NAMALWA (cell line): ENCODE results near the gene INPP5D.
"Not testable (repeated sequence)": the region's sequence is repeated elsewhere in the genome, so short reads cannot be mapped to it uniquely, and the experiment has no call there.

Source experiments
- DNase-seq: peaks from one replicate; pipeline ENCODE4 v3.0.0-alpha.2; 2015; ENCODE audit warnings: low spot score

The INPP5D gene

GRCh38 chr2:233053928-233054784 lies 6.0 kb upstream of the INPP5D start:
- peak; percentile 56 for DNase-seq

DNA sequence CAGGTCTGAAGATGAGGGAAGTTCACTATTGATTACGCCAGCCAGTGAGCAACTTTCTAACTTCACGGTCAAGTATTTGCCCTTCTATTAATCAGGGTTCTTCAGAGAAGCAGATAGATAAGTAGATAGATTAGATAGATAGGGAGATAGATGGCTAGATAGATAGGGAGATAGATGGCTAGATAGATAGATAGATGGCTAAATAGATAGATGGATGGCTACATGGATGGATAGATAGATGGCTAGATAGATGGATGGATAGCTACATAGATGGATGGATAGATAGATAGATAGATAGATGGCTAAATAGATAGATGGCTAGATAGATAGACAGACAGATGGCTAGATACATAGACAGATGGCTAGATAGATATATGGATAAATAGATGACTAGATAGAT lies 4.8 kb upstream of the INPP5D start:
- no peak for DNase-seq

- no peak for DNase-seq
Measured at GRCh38 chr2:233056961-233057605, 3.1 kb upstream of the INPP5D start.

DNA sequence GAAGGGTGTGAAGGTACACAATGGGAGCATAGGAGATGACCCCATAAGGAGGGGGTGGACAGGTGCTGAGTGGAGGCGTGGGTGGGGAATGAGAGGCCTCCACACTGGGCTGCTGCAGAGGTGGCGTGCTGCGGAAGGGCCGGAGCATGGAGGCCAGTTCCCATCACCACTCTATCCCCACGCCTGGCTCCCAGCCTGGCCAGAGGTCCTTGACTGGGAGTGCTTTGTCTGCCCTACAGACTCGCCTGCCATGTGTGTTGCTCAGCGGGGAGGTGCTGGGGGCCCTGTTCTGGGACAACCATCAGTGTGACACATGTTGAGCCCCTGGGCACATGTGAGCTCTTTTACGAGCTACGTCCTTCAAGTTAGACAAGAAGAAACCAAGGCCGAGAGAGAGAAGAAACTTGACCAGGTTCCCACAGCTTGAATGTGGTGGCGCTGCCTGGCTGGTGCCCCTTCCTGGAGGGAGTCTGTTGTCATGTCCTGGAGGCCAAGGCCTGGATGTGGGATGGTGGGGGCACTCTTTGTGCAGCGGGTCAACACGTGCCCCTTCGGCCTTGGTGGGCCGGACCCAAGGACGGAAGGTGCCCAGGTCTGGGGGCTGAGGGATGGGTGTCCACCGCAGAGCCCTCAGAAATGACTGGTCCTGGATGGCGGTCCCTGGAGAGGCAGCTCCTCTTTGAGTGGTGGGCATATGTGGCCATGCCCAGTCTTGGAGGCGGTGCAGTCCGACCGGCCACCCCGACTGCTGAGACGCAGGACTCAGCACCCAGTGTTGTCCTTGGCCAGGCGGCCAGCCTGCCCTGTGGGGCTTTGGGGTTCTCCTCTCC lies 1.2 kb upstream of the INPP5D start:
- DNase-seq: no peak

DNA sequence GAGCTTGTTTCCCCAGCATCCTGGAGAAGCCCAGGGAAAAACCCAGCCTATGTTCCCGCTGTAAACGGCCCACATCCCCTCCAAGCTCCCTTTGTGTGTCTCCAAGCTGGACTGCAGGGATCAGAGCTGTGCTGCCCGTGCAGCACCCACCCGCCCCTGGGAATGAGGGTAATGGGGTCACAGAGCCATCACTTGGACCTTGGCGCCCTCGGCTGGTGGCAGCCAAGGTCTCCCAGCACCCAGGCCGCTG lies 670 bp upstream of the INPP5D start:
- DNase-seq: no peak

GRCh38 chr2:233060501-233060979 lies 398 bp downstream of the INPP5D start:
- no peak for DNase-seq

DNA sequence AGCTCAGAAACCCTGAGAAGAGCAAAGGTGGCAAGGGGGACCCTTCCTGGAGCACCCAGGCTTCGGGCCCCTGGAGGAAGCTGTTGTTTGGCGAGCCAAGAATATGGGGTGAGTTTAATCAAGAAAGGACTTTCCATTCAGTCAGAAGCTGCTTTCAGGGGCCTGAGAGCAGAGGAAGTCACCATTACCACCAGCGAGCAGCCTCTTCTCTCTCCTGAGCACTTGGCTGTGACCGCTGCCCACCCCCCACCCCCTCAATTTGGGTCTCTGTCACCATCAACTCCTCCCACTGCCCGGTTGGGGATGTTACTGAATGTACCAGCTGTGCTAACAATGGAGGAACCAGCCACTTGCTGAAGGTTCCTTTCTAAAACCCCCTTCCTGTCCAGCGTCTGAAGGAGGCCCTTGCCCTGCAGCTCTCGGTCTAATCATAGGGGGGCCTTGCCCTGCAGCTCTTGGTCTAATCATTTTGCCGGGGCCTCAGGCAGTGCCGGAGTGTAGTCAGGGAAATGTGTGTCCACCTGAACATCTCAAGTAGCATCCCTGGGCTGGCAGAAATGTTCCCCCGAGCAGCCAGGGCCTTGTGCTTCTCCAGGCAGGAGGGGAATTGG lies 943 bp downstream of the INPP5D start:
- peak; percentile 63 for DNase-seq

- peak; percentile 74 for DNase-seq
Measured at GRCh38 chr2:233061591-233062450, 1.7 kb downstream of the INPP5D start.

DNA sequence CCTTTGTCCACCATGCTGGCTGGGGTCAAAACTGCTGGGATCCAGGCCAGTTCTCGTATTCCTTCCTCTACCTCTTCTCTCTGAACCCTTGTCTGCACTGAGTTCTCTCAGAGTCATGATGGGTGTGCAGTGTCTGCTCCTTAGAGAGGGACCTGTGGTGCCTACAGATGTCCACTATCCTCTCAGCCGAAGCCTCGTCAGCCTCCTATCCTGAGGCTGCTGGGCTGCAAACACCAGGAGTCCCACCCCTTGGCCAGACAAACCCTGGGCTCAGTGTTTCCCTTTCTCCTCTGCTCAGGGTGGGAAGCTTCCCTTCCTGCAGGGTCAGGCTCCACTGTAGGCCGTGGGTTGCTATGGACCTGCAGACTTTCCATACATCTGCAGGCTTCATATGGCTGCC lies 2.3 kb downstream of the INPP5D start:
- DNase-seq: no peak

GRCh38 chr2:233062946-233063268 lies 2.8 kb downstream of the INPP5D start:
- DNase-seq: no peak

DNA sequence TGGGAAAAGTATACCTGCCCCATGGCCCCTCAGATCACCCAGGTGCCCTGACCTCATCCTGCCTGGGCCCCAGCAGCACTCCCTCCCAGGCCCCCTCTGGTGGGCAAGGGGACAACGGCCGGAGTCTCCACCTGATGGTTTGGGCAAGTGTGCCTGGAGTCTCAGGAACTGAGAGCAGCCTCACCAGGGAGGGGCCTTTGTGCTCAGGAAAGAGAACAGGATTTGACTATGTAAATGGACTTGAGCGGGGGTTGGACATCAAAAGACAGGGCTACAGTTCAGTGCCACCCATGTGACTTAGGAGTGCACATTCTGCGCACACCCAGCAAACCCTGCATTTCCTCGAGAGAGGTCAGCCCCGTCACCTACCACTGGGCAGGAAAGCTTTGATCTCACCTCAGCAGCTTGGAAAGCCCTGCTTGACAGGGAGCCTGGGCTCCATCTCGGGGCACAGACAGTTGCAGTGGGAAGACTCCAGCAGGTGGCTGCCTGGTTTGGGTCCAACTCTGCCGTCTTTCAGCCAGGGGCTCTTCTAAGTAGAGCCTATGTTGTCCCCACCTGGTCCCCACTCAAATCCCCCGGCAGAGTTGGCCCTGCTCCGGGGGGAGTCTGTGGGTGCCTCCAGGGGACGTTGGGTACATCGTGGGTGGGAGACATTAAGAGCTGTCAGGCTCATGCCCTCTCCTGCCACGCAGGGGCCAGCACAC lies 3.3 kb downstream of the INPP5D start:
- DNase-seq: peak; percentile 52

DNA sequence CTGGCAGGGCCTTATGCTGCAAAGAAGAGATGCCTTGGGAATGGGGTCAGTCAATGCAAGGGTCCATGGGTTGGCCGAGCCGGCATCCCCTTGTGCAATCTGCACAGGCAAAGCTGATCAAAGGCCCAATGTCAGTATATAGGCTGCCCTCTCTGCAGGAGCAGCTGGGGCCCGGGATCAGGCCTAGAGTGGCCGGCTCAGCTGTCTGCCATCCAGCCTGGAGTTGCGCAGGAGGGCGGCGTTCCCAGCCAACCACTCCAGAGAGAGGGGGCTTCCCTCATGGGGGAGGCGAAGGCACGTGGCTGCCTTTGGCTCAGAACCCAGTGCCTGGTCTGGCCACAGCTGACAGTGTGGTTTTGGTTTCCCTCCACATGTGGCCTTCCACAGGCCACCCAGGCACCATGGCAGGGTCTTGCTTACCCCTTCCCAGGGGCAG lies 3.9 kb downstream of the INPP5D start:
- no peak for DNase-seq

- no peak for DNase-seq
Measured at GRCh38 chr2:233064530-233065199, 4.5 kb downstream of the INPP5D start.

DNA sequence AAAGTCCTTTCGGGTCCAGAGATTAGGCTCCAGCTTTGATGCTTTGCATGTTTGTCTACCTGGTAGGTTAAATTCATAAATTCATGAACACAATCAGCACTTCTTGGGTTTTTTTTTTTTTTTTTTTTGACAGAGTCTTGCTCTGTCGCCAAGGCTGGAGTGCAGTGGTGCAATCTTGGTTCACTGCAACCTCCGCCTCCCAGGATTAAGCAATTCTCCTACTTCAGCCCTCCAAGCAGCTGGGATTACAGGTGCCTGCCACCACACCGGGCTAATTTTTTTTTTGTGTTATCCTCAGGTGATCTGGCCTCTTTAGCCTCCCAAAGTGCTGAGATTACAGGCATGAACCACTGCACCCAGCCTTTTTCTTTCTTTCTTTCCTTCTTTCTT lies 5.1 kb downstream of the INPP5D start:
- DNase-seq: not testable (repeated sequence)

- no peak for DNase-seq
Measured at GRCh38 chr2:233065954-233066470, 5.9 kb downstream of the INPP5D start.

DNA sequence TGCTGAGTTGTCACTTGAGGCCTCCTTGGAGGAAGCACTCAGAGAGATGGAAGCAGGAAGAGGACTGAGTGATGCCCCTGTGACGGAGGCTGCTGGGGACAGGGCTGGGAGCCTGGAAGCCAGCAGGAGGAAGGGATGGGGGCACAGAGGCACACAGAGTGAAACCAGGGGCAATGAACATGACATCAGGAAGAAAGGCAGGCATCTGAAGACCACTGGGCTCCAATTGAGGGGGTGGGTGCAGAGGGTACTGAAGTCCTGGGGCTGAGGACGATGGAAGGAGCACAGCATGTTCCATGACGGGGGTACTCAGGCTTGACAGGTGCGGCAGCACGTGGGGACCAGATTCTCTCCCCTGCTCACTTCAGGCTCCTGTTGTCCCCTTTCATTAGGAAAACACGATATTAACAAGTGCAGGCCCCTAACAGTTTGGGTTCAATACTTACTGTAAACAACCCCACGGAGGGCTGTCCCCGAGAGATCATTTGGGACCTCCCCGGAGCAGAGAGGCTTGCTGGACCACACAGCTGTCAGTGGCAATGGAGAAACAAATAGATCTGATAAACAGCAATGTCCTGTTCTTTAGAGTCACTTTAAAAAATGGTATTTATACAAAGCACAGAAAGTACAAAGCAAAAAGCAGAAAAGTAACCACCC lies 8.7 kb downstream of the INPP5D start:
- DNase-seq: no peak

DNA sequence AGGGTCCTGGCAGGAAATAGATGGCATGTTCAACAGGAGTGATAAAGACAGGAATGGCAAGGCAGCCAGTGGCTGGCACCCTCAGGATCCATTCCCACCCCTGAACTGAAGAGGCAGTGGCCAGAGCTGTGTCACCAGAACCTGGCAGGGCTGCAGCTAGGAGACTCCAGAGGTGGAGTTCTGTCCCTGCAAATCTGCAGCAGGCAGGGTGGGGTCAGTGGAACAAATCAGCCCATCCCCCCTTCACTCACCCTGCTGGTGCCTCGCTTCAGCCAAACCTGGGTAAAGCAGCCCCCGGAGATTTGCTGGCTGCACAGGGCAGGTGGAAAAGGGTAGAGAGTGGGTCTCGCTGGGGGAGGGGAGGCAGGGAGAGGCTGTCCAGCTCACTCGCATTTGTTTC lies 12.7 kb downstream of the INPP5D start:
- DNase-seq: no peak

DNA sequence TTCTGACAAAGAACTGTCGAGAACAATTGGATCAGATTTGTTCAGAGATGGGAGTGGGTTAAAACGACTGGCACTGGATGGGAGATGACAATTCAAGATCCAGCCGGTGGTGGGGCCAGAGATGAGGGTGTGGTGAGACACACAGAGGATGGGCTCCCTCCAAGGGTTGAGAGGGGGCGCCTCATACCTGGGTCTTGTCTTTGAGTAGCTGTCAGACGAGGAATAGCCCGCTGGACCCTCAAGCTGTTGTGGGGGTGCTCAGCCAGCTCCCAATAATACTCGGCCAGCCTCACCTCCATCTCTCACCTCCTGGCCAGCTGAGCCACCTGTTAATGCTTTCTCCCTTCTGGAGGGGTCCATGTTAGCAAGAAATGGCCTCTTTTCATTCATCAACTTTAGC lies 14.0 kb downstream of the INPP5D start:
- DNase-seq: no peak

GRCh38 chr2:233075141-233075965 lies 15.2 kb downstream of the INPP5D start:
- DNase-seq: no peak
